ENCODE data around the gene CFAP221. TPM values are rescaled to one million over a fixed set of nuclear protein-coding genes. Genes with fewer than 3 reads are reported as not detected.

Gene CFAP221
- polyA plus RNA-seq, 1 experiment = 0.12 TPM

- CTCF ChIA-PET = interaction anchor here (1.6 kb wide), 1 partner anchor 38 kb away, joined by 4 read pairs; no protein-coding TSS in a partner anchor
- Histone ChIP-seq H3K4me3 (ENCODE audit: low read depth, low read length) (no peak overlapping the region), H3K36me3 (ENCODE audit: control insufficient read depth, insufficient read depth, low read length) (no peaks in the 10 kb centered on the region), H3K27me3 (ENCODE audit: control insufficient read depth, insufficient read depth, low read length) (peaks cover 1% of the 10 kb centered on the region; the same call in 1 of the 2 replicates)
- no peak for DNase-seq (ENCODE audit: low read depth)
- POLR2A ChIA-PET = no interaction called here
- no peak for TF ChIP-seq CTCF (IDR thresholded peaks at IDR 0.05; ENCODE audit: insufficient read depth, low read depth, low read length)
These were observed 81.0 kb downstream of the CFAP221 start for GRCh38 chr2:119625226-119625625.

GRCh38 chr2:119629323-119629825, 85.1 kb downstream of the CFAP221 start:
- H3K27me3 ChIP-seq (ENCODE audit: control insufficient read depth, insufficient read depth, low read length) = peaks cover 1% of the 10 kb centered on the region; the same call in 1 of the 2 replicates
- no peak for DNase-seq (ENCODE audit: low read depth)
- no peaks in the 10 kb centered on the region for H3K36me3 ChIP-seq (ENCODE audit: control insufficient read depth, insufficient read depth, low read length)
- ChIA-PET CTCF (interaction anchor here (3.7 kb wide), 1 partner anchor 12 kb away, joined by 20 read pairs; no protein-coding TSS in a partner anchor), POLR2A (no interaction called here)
- no peak for TF ChIP-seq CTCF (IDR thresholded peaks at IDR 0.05; ENCODE audit: insufficient read depth, low read depth, low read length)
- H3K4me3 ChIP-seq (ENCODE audit: low read depth, low read length) = no peak overlapping the region

GRCh38 chr2:119630121-119630520, 85.9 kb downstream of the CFAP221 start:
- ChIA-PET CTCF (interaction anchor here (3.7 kb wide), 1 partner anchor 11 kb away, joined by 20 read pairs; no protein-coding TSS in a partner anchor), POLR2A (no interaction called here)
- Histone ChIP-seq H3K27me3 (ENCODE audit: control insufficient read depth, insufficient read depth, low read length) (peaks cover 1% of the 10 kb centered on the region; the same call in 1 of the 2 replicates), H3K36me3 (ENCODE audit: control insufficient read depth, insufficient read depth, low read length) (no peaks in the 10 kb centered on the region), H3K4me3 (ENCODE audit: low read depth, low read length) (no peak overlapping the region)
- no peak for DNase-seq (ENCODE audit: low read depth)
- no peak for TF ChIP-seq CTCF (IDR thresholded peaks at IDR 0.05; ENCODE audit: insufficient read depth, low read depth, low read length)

- no peak for TF ChIP-seq CTCF (IDR thresholded peaks at IDR 0.05; ENCODE audit: insufficient read depth, low read depth, low read length)
- no peak for DNase-seq (ENCODE audit: low read depth)
- H3K4me3 ChIP-seq (ENCODE audit: low read depth, low read length) = no peak overlapping the region
- H3K36me3 ChIP-seq (ENCODE audit: control insufficient read depth, insufficient read depth, low read length) = no peaks in the 10 kb centered on the region
- CTCF ChIA-PET = interaction anchor here (0.8 to 1.4 kb wide), 2 partner anchors 66 to 1443 kb away, joined by 3 read pairs; no protein-coding TSS in a partner anchor
- POLR2A ChIA-PET = no interaction called here
- H3K27me3 ChIP-seq (ENCODE audit: control insufficient read depth, insufficient read depth, low read length) = peaks cover 16% of the 10 kb centered on the region
These were observed 93.1 kb downstream of the CFAP221 start for GRCh38 chr2:119637371-119637770.

- TF ChIP-seq CTCF (IDR thresholded peaks at IDR 0.05; ENCODE audit: insufficient read depth, low read depth, low read length) = no peak
- H3K36me3 ChIP-seq (ENCODE audit: control insufficient read depth, insufficient read depth, low read length) = no peaks in the 10 kb centered on the region
- DNase-seq (ENCODE audit: low read depth) = no peak
- ChIA-PET CTCF (interaction anchor here (0.8 to 1.4 kb wide), 3 partner anchors 17 to 1442 kb away, joined by 3 read pairs; no protein-coding TSS in a partner anchor), POLR2A (no interaction called here)
- H3K27me3 ChIP-seq (ENCODE audit: control insufficient read depth, insufficient read depth, low read length) = peaks cover 16% of the 10 kb centered on the region
- no peak overlapping the region for H3K4me3 ChIP-seq (ENCODE audit: low read depth, low read length)
These were observed 94.0 kb downstream of the CFAP221 start for GRCh38 chr2:119638246-119638645.

All from BJ (cell line).